Measurements from ENCODE around the gene CTNNA2.

DNA sequence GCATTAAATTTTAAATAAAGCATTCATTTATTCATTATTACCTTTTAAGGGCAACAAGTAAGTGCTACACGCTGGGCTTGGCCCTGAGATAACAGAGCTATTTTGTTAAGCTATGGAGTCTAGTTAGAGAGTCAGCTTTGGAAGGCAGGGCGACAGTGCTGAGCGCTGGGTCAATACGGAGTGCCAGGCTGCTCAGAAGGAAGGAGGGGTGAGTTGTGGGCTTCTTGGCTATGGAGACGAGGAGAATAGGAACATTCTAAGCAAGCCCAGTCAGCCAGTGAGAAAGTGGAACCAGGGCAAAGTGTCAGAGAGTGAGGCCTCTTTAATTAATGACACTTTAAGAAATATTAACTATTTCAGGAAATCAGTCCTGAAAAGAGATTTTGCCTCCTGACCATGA, 503.3 kb downstream of the CTNNA2 start:
- TF ChIP-seq, protein P1, sequence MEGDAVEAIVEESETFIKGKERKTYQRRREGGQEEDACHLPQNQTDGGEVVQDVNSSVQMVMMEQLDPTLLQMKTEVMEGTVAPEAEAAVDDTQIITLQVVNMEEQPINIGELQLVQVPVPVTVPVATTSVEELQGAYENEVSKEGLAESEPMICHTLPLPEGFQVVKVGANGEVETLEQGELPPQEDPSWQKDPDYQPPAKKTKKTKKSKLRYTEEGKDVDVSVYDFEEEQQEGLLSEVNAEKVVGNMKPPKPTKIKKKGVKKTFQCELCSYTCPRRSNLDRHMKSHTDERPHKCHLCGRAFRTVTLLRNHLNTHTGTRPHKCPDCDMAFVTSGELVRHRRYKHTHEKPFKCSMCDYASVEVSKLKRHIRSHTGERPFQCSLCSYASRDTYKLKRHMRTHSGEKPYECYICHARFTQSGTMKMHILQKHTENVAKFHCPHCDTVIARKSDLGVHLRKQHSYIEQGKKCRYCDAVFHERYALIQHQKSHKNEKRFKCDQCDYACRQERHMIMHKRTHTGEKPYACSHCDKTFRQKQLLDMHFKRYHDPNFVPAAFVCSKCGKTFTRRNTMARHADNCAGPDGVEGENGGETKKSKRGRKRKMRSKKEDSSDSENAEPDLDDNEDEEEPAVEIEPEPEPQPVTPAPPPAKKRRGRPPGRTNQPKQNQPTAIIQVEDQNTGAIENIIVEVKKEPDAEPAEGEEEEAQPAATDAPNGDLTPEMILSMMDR (IDR thresholded peaks at IDR 0.05) = no peak
- TF ChIP-seq BHLHE40 (IDR thresholded peaks at IDR 0.05; ENCODE audit: low read depth, low read length) = no peak
- TF ChIP-seq CEBPB (IDR thresholded peaks at IDR 0.05) = no peak
- TF ChIP-seq CHD2 (IDR thresholded peaks at IDR 0.05; ENCODE audit: low read length, partially characterized antibody) = no peak
- TF ChIP-seq RFX5 (IDR thresholded peaks at IDR 0.05) = no peak
- TF ChIP-seq GATA3 (IDR thresholded peaks at IDR 0.05; ENCODE audit: borderline replicate concordance) = no peak
- no peak for TF ChIP-seq ZFP36 (IDR thresholded peaks at IDR 0.05; ENCODE audit: borderline replicate concordance, partially characterized antibody)
- TF ChIP-seq RAD21 (conservative IDR thresholded peaks at IDR 0.05 in 1 of 2, IDR thresholded peaks at IDR 0.05 in 1 of 2) = no peak
- TF ChIP-seq, protein P2, sequence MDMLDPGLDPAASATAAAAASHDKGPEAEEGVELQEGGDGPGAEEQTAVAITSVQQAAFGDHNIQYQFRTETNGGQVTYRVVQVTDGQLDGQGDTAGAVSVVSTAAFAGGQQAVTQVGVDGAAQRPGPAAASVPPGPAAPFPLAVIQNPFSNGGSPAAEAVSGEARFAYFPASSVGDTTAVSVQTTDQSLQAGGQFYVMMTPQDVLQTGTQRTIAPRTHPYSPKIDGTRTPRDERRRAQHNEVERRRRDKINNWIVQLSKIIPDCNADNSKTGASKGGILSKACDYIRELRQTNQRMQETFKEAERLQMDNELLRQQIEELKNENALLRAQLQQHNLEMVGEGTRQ (IDR thresholded peaks at IDR 0.05) = no peak
- TF ChIP-seq, protein P3, sequence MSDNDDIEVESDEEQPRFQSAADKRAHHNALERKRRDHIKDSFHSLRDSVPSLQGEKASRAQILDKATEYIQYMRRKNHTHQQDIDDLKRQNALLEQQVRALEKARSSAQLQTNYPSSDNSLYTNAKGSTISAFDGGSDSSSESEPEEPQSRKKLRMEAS (IDR thresholded peaks at IDR 0.05) = no peak
- no peak for TF ChIP-seq FOSL2 (IDR thresholded peaks at IDR 0.05)
- no peak for TF ChIP-seq FOSL2 (CRISPR knock-in tag; IDR thresholded peaks at IDR 0.05)
- TF ChIP-seq POLR2A (IDR thresholded peaks at IDR 0.05; ENCODE audit: low read length) = no peak
- TF ChIP-seq ZNF302 (CRISPR knock-in tag; IDR thresholded peaks at IDR 0.05) = no peak
- no peak for TF ChIP-seq MAFK (IDR thresholded peaks at IDR 0.05; ENCODE audit: partially characterized antibody)

All from A549 (cell line).